Measurements from ENCODE around the gene BEST3.

BEST3 gene

DNA sequence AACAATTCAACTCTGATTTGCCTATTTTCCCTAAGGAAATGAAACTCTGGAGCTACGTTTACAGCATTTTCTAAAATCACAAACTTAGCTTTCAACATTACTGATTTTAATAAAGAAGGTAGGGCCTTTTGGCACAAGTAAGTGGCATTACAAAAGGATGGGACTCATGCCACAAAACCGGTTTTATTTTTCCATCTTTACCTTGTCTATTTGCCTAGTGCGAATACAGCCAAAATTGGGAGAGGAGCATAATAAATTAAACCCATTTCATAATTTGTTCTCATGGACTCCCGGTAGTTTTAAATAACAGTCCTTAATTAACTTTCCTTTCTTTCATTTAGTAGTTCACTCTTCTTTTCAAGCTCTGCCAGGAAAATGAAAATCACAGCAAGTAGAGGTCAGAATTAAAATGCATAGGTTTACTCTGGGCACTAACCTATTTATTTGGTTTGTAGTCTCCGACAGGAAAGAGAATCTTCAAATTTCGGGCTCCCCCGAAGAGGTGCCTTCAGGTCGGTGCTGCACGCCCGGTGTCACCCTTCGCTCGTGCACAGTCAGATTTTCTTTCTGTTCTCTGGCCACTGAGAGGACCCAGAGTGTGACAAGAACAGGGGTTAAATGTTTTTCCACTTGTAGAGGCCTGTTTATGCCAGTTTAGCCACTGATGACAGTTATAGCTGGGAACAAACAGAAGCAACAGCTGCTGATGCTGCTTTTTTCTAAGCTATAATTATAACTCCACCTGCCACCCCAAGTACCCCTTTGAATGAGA is at the start of gene BEST3:
BEST3 (minus strand) TSS at position 535 of the 772 bp plus-strand sequence. CDS start 1,505 bp downstream, outside the sequence.
- DNase-seq (ENCODE audit: low spot score), result no peak
- no peak within 1 kb of the TSS for H3K27ac ChIP-seq
- ChIA-PET POLR2A (ENCODE audit: low non-redundant PET) (no interaction called here), CTCF (no interaction called here)
- TF ChIP-seq, protein P1, sequence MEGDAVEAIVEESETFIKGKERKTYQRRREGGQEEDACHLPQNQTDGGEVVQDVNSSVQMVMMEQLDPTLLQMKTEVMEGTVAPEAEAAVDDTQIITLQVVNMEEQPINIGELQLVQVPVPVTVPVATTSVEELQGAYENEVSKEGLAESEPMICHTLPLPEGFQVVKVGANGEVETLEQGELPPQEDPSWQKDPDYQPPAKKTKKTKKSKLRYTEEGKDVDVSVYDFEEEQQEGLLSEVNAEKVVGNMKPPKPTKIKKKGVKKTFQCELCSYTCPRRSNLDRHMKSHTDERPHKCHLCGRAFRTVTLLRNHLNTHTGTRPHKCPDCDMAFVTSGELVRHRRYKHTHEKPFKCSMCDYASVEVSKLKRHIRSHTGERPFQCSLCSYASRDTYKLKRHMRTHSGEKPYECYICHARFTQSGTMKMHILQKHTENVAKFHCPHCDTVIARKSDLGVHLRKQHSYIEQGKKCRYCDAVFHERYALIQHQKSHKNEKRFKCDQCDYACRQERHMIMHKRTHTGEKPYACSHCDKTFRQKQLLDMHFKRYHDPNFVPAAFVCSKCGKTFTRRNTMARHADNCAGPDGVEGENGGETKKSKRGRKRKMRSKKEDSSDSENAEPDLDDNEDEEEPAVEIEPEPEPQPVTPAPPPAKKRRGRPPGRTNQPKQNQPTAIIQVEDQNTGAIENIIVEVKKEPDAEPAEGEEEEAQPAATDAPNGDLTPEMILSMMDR (conservative IDR thresholded peaks at IDR 0.05; ENCODE audit: low read depth), result no peak

DNA sequence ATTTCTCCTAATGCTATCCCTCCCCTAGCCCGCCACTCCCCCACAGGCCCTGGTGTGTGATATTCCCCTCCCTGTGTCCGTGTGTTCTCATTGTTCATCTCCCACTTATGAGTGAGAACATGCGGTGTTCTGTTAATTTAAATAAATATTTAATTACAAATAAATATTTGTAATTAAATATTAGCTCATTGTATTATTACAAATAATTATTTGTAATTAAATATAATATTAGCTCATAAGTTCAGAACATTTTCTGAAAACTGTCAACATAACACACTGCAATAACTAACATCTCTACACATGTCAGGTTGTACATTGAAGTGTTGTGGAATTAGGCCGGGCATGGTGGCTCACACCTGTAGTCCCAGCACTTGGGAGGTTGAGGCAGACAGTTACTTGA is 45.0 kb upstream of the BEST3 start:
- no peak overlapping the region for H3K27ac ChIP-seq
- TF ChIP-seq, protein P1 (conservative IDR thresholded peaks at IDR 0.05; ENCODE audit: low read depth), result no peak
- no peak for DNase-seq (ENCODE audit: low spot score)
- ChIA-PET CTCF (no interaction called here), POLR2A (ENCODE audit: low non-redundant PET) (no interaction called here)

DNA sequence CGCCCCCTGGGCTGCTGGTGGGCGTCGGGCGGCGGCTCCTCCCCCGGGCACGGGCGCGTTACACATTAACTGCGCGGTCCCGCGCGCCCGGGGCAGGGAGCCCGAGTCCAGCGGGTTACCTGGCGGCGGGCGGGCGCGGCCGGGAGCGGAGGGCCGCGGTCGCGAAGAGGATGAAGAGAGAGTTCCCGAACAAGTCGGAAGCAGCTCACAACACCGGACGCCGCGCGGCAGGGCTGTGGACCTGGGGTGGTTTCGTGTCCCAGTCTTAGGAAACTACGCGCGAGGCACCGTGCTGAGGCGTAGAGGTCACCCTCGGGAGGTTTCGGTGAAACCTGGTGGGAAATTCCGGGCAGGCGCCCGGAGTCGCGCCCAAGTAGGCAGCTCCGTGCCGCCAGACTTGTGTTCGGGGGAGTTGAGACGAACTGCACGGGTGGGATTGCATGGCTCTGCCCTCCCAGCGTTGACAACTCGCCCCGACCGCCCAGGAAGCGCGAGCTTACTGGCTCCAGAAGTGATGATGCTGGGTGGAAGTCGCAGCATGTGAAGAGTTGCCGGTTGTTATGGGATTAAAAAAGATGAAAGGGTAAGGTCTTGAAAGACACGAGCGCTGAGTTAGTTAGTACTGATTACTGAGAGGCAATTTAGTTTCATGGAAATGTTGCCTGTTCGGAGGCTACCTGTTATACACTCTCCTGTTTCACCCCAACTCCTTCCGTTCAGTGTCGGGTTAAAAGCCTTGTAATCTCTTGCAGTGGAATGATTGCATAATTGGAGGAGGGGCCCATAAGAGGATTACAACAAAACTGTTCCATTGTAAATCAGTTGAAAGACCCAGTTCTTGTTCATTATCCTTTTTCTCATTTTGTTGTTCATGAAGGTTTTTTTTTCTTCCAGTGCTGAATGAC is 40.4 kb upstream of the BEST3 start:
- CTCF ChIA-PET, result interaction anchor here (0.5 to 0.6 kb wide), 2 partner anchors 13 to 557 kb away, joined by 3 read pairs; no protein-coding TSS in a partner anchor
- POLR2A ChIA-PET (ENCODE audit: low non-redundant PET), result no interaction called here
- TF ChIP-seq, protein P1 (conservative IDR thresholded peaks at IDR 0.05; ENCODE audit: low read depth), result no peak
- peak overlapping the region; percentile 80 for H3K27ac ChIP-seq
- DNase-seq (ENCODE audit: low spot score), result peak; percentile 34

DNA sequence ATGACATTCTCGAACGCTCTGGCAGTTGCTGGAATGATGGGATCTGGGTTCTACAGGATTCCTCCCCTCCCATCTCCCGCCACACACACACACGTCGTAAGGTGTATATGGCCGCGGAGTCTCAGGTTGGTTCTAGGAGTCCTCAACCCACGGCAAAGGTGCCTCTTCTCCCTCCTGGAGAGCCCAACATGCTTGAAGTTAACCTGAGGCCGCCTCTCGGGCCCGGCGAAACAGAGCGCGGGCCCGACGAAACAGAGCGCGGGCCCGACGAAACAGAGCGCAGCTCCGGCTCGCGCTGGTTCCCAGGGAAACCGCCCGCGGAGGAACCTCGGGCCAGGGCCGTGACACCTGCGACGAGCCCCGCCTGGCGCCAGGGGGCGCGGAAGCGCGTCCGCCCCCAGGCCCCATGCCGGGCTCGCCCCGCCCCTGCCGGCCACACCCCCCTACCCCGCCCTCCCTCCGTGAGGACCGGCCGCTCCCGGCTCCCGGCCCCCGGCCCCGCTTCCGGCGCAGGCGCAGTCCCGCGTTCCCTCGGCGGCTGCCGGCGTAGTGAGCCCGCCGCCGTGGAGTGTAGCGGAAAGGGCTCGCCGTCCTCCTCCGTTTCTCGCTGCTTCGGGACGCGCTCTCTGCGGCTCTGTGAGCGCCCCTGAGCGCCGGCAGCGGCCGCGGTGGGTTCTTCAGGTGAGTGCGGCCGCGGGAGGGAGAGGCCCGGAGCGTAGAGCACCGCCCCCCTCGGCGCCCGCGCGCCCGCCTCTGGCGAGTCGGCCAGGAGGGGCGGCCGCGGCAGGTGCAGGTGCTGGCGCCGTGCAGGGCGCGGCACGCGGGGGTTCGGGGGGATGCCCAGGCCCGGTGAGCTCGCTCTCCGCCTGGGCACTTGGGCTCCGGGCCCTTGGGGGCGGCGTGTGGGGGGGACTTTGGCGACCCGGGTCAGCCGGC is 39.5 kb upstream of the BEST3 start, which contains the start of gene RAB3IP:
RAB3IP (plus strand) TSS at position 510 of the 936 bp plus-strand sequence. CDS start 16,549 bp downstream, outside the sequence.
- ChIA-PET CTCF (interaction anchor here (0.5 to 0.7 kb wide), 5 partner anchors 12 to 558 kb away, joined by 3 to 5 read pairs (median 3); no protein-coding TSS in a partner anchor), POLR2A (ENCODE audit: low non-redundant PET) (no interaction called here)
- peak; percentile 97 for DNase-seq (ENCODE audit: low spot score)
- TF ChIP-seq, protein P1 (conservative IDR thresholded peaks at IDR 0.05; ENCODE audit: low read depth), result peak; percentile 70
- H3K27ac ChIP-seq, result peak within 1 kb of the TSS; percentile 80

DNA sequence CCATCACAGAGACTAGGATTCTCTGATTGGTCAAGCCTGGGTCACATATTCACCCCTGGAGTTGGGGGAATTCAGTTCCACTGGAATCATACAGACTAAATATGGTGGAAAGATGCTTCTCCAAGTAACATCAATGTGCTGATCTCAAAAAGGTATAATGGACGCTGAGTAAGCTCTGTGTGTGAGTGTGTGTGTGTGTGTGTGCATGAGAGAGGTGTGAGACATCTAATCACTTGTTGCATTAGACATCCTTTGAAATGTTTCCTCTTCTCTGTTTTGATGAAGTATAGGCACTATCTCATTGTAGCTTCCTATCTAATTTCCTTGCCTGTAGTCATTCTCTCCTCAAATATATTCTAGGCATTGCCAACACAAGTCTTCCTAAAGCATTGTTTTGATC is 34.5 kb upstream of the BEST3 start:
- POLR2A ChIA-PET (ENCODE audit: low non-redundant PET), result no interaction called here
- CTCF ChIA-PET, result interaction anchor here (0.7 kb wide), 1 partner anchor 1805 kb away, joined by 3 read pairs; no protein-coding TSS in a partner anchor

More for the DNA sequence above, 34.5 kb upstream of the BEST3 start:
- TF ChIP-seq, protein P1 (conservative IDR thresholded peaks at IDR 0.05; ENCODE audit: low read depth), result no peak
- H3K27ac ChIP-seq, result no peak overlapping the region
- no peak for DNase-seq (ENCODE audit: low spot score)

Data from RWPE1 (cell line).